Activated B cell treated with CpG ODN at 0.5 μM for 24 hours (primary cell): ENCODE results near the gene ODF2. TPM values are rescaled to one million over a fixed set of nuclear protein-coding genes. Genes with fewer than 3 reads are reported as not detected.
"Not testable (repeated sequence)": the region's sequence is repeated elsewhere in the genome, so short reads cannot be mapped to it uniquely, and the experiment has no call there.

Experiments used
- ATAC-seq: fragments of 200-7000 bp; cut with Tn5 transposase; one replicate; pipeline ENCODE4 v1.10.0; 2021; ENCODE audit warnings: low read depth, mild to moderate bottlenecking, moderate library complexity
- CTCF ChIA-PET: fragments of 350-600 bp; sonication (Branson Sonifier 250); formaldehyde crosslinking; loops from one replicate; lab custom pipeline; 2021; ENCODE audit warnings: antibody characterized with exemption; lab: Charles Lee
- POLR2A ChIA-PET: fragments of 350-600 bp; sonication (Branson Sonifier 250); formaldehyde crosslinking; loops from one replicate; lab custom pipeline; 2021; ENCODE audit warnings: antibody characterized with exemption; lab: Charles Lee
- DNase-seq: peaks from one replicate; pipeline ENCODE4 v3.0.0; 2022
- H3K27ac Mint-ChIP-seq: one replicate; pipeline ENCODE4 v1.8.0; 2020; ENCODE audit warnings: mixed read lengths
- H3K27me3 Mint-ChIP-seq: one replicate; pipeline ENCODE4 v1.8.0; 2021; ENCODE audit warnings: mixed read lengths
- H3K36me3 Mint-ChIP-seq: one replicate; pipeline ENCODE4 v1.8.0; 2021; ENCODE audit warnings: low read depth, mixed read lengths
- H3K4me1 Mint-ChIP-seq: one replicate; pipeline ENCODE4 v1.8.0; 2021; ENCODE audit warnings: mixed read lengths
- H3K4me3 Mint-ChIP-seq: one replicate; pipeline ENCODE4 v1.8.0; 2020; ENCODE audit warnings: mild to moderate bottlenecking, mixed read lengths
- H3K9me3 Mint-ChIP-seq: one replicate; pipeline ENCODE4 v1.8.0; 2020; ENCODE audit warnings: mixed read lengths
- intact Hi-C: fragments of 100-400 bp; cut with micrococcal nuclease; formaldehyde crosslinking; loops from one replicate; pipeline ENCODE4 v1.15.1; 2024
- total RNA-seq: library from RNA; stranded (reverse); gene quantifications from 2 replicates; pipeline ENCODE4 v1.2.3, GENCODE V29; 2022
- TF ChIP-seq, protein P1 (sequence below): fragments of 200-600 bp; IDR thresholded peaks from one replicate; pipeline ENCODE4 v1.8.0; 2022; ENCODE audit warnings: antibody characterized with exemption, mild to moderate bottlenecking

The ODF2 gene
- total RNA-seq, 1 donor from 2014 or later: 45.7 TPM

DNA sequence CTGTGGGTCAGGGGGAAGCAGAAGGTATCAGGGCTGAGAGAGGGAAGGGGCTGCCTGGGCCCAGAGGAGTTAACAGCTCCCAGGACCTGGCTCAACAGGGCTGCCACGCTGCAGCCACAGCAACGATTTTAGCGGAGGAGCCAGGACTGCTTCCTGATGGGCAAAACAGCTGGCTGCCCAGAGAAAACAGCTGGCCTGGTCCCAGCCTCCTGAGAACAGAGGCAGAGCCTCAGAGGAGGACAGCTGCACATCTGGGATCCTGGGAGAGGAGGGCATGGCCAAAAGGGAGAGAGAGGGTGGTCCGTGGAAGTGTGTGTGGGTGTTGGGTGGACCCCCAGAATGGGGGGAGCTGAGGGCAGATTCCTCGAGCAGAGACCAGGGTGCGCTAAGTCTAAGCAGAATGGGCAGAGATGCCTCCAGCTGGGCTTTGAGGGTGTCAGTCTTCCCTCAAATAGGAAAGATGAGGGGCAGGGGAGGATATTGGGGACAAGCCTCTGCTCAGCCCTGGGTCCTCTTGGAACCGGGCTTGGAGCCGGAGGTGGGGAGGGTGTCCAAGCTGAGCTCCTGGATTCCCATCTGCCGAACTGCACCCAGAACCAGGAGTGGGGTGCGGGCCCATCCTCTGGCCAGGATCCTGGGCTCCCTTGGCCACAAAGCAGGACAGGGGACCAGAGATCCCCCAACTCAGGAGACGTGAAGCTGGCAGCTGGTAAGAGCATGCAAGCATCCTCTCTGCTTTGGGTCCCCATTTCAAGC lies 44.3 kb upstream of the ODF2 start:
- Mint-ChIP-seq H3K4me3 (no peak overlapping the region), H3K27ac (no peak overlapping the region), H3K4me1 (no peaks in the 10 kb centered on the region), H3K27me3 (peaks cover 34% of the 10 kb centered on the region), H3K9me3 (no peaks in the 10 kb centered on the region), H3K36me3 (no peaks in the 10 kb centered on the region)
- CTCF ChIA-PET: interaction anchor here (0.6 to 1.1 kb wide), 3 partner anchors 9 to 627 kb away, joined by 3 read pairs; no protein-coding TSS in a partner anchor
- intact Hi-C loops: loop anchor here (1.0 to 5.0 kb wide), 2 partner anchors 49 to 114 kb away; no protein-coding TSS in a partner anchor
- no peak for DNase-seq
- no peak for ATAC-seq
- TF ChIP-seq, protein P1, sequence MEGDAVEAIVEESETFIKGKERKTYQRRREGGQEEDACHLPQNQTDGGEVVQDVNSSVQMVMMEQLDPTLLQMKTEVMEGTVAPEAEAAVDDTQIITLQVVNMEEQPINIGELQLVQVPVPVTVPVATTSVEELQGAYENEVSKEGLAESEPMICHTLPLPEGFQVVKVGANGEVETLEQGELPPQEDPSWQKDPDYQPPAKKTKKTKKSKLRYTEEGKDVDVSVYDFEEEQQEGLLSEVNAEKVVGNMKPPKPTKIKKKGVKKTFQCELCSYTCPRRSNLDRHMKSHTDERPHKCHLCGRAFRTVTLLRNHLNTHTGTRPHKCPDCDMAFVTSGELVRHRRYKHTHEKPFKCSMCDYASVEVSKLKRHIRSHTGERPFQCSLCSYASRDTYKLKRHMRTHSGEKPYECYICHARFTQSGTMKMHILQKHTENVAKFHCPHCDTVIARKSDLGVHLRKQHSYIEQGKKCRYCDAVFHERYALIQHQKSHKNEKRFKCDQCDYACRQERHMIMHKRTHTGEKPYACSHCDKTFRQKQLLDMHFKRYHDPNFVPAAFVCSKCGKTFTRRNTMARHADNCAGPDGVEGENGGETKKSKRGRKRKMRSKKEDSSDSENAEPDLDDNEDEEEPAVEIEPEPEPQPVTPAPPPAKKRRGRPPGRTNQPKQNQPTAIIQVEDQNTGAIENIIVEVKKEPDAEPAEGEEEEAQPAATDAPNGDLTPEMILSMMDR: no peak
- POLR2A ChIA-PET: no interaction called here

DNA sequence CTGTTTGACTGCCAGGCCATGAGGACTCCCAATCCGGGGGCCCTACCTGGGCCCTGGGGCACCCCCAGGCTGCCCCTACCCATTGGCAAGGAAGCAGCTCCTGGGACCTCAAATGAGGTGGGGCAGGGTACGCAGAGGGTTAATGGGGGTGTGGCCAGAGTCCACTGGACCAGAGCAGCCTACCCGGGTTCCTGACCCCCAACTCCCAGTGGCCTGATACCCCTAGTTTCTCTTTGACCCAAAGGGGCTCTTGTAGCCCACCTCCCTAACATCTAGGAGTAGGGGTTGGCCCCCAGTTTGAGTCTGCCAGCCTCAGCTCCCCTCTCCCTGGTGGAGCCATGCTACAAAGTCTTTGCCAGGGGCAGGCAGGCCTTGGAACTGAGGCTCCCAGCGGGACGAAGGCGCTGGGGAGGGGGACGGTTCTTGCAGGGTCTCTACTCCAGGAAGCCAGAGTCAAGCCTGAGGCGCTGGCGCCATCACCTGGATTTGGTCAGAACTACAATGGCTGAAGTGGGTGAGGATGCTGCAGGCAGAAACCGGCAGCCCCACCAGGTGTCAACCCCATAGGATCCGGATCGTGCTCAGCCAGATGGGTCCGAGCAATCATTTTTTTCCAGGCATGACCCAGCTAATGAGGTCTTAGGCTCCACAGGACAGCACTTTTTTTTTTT lies 43.6 kb upstream of the ODF2 start:
- Mint-ChIP-seq H3K4me3 (no peak overlapping the region), H3K27me3 (peaks cover 33% of the 10 kb centered on the region), H3K27ac (no peak overlapping the region), H3K4me1 (no peaks in the 10 kb centered on the region), H3K36me3 (no peaks in the 10 kb centered on the region), H3K9me3 (no peaks in the 10 kb centered on the region)
- intact Hi-C loops: loop anchor here (1.0 to 5.0 kb wide), 2 partner anchors 50 to 115 kb away; no protein-coding TSS in a partner anchor
- ChIA-PET CTCF (interaction anchor here (1.0 to 1.1 kb wide), 3 partner anchors 8 to 50 kb away, joined by 3 read pairs; no protein-coding TSS in a partner anchor), POLR2A (no interaction called here)
- ATAC-seq (no peak), DNase-seq (peak; percentile 27)
- TF ChIP-seq, protein P1: no peak

DNA sequence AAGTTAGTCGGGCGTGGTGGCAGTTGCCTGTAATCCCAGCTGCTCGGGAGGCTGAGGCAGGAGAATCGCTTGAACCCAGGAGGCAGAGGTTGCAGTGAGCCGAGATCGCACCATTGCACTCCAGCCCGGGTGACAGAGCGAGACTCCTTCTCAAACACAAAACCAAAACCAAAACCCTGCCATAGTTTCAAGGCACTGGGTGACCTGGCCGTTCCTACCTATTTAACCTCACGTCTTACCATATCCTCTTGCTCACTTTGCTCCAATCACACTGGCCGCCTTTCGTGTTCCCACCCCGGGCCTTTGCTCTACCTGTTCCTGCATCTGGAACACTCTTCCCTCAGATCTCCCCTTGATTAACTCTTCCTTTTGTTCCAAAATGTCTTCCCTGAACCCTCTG lies 42.1 kb upstream of the ODF2 start:
- peaks cover 31% of the 10 kb centered on the region for H3K27me3 Mint-ChIP-seq
- CTCF ChIA-PET, ATAC-seq, H3K36me3 Mint-ChIP-seq, H3K27ac Mint-ChIP-seq, DNase-seq, H3K4me3 Mint-ChIP-seq, H3K9me3 Mint-ChIP-seq, POLR2A ChIA-PET, H3K4me1 Mint-ChIP-seq: not testable (repeated sequence)
- intact Hi-C loops: loop anchor here (5.0 kb wide), 1 partner anchor 116 kb away; no protein-coding TSS in a partner anchor

DNA sequence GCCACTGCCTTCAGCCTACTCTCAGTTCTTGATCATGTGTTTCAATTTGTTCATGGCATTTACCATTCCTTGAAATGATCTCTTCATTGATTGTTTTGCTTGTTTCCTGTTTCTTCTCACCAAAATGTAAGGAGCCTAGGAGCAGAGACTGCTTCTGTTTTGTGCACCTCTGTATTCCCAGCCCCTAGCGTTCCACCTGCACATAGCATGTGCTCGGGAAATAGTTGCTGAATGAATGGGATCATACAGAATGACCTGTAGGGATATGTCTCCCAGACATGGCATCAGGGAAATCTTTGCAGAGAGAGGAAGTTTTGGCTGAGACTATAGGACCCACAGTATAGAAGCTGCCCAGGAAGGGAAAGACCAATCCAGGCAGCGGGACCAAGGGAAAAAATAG lies 41.3 kb upstream of the ODF2 start:
- Mint-ChIP-seq H3K27me3 (peaks cover 35% of the 10 kb centered on the region), H3K36me3 (no peaks in the 10 kb centered on the region), H3K4me3 (no peak overlapping the region), H3K27ac (no peak overlapping the region), H3K4me1 (peaks cover 2% of the 10 kb centered on the region), H3K9me3 (no peaks in the 10 kb centered on the region)
- ATAC-seq (no peak), DNase-seq (no peak)
- TF ChIP-seq, protein P1: no peak
- ChIA-PET POLR2A (interaction anchor here (0.6 kb wide), 1 partner anchor 16 kb away, joined by 3 read pairs; no protein-coding TSS in a partner anchor), CTCF (no interaction called here)
- intact Hi-C loops: loop anchor here (5.0 kb wide), 1 partner anchor 117 kb away; no protein-coding TSS in a partner anchor

DNA sequence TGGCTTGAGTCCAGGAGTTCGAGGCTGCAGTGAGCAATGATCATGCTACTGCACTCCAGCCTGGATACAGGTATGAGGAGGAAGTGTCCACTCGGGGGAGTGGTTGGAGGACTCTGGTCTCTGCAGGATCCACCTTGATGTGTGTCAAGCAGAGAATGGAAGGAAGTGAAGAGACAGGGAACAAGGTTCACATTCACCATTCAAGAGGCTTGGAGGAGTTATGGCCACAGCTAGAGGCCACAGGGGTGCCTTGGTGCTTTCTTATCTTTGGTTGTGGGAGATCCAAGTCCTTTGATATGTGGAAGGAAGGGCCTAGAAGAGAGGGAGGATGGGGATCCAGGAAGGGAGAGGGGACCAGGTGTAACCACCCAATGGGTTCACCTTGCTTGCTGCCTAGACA lies 40.5 kb upstream of the ODF2 start:
- peaks cover 31% of the 10 kb centered on the region for H3K27me3 Mint-ChIP-seq
- CTCF ChIA-PET: no interaction called here
- intact Hi-C loops: no loop called here
- DNase-seq (no peak), ATAC-seq (no peak)
- no peaks in the 10 kb centered on the region for H3K36me3 Mint-ChIP-seq
- TF ChIP-seq, protein P1: no peak
- H3K4me1 Mint-ChIP-seq: peaks cover 8% of the 10 kb centered on the region
- POLR2A ChIA-PET: no interaction called here
- no peak overlapping the region for H3K27ac Mint-ChIP-seq
- H3K4me3 Mint-ChIP-seq: no peak overlapping the region
- no peaks in the 10 kb centered on the region for H3K9me3 Mint-ChIP-seq
